PC-9 (cell line): ENCODE measurements around the gene ISOC1. TPM values are rescaled to one million over a fixed set of nuclear protein-coding genes. Genes with fewer than 3 reads are reported as not detected.

Experiments
- BruUV-seq: library from RNA; stranded (reverse); fragments of 400-500 nt; replicated peaks from 2 replicates; lab custom pipeline; 2021; lab: Mats Ljungman, UMichigan
- CTCF ChIA-PET: fragments of 300-600 bp; sonication (Branson Sonifier 250); formaldehyde crosslinking; loops from one replicate; lab custom pipeline; 2022; ENCODE audit warnings: antibody characterized with exemption; lab: Charles Lee
- POLR2A ChIA-PET: fragments of 300-600 bp; sonication (Branson Sonifier 250); formaldehyde crosslinking; loops from one replicate; lab custom pipeline; 2022; ENCODE audit warnings: antibody characterized with exemption; ENCODE audit not compliant: unreplicated experiment; lab: Charles Lee
- DNase-seq, 2 experiments: peaks; one replicate each; pipeline versions ENCODE4 v3.0.0 to v3.0.0-alpha.2; 2015 to 2022; ENCODE audit warnings: mixed read lengths in 1 of 2
- H2AFZ ChIP-seq: fragments of 200-600 bp; sonication (generic); 2 replicates; pipeline ENCODE4 v1.8.1; 2017; ENCODE audit warnings: antibody characterized with exemption
- H3F3A ChIP-seq: fragments of 200-600 bp; sonication (generic); 2 replicates; pipeline ENCODE4 v1.8.1; 2017; ENCODE audit warnings: antibody characterized with exemption, mild to moderate bottlenecking, low read depth; ENCODE audit not compliant: insufficient read depth
- H3K27ac ChIP-seq: fragments of 200-600 bp; sonication (generic); 2 replicates; pipeline ENCODE4 v1.6.1; 2016; ENCODE audit warnings: mixed run types
- H3K27me3 ChIP-seq: fragments of 200-600 bp; sonication (generic); 2 replicates; pipeline ENCODE4 v1.6.1; 2016; ENCODE audit warnings: low read depth, mixed run types; ENCODE audit not compliant: insufficient read depth
- H3K36me3 ChIP-seq: fragments of 200-600 bp; sonication (generic); 2 replicates; pipeline ENCODE4 v1.6.1; 2016; ENCODE audit warnings: low read depth, mixed run types
- H3K4me1 ChIP-seq: fragments of 200-600 bp; sonication (generic); replicated peaks from 2 replicates; pipeline ENCODE4 v1.6.1; 2016; ENCODE audit warnings: mixed run types; ENCODE audit not compliant: insufficient read depth
- H3K4me2 ChIP-seq: fragments of 200-600 bp; sonication (generic); 2 replicates; pipeline ENCODE4 v1.6.1; 2017; ENCODE audit warnings: mixed run types
- H3K4me3 ChIP-seq: fragments of 200-600 bp; sonication (generic); 2 replicates; pipeline ENCODE4 v1.6.1; 2016; ENCODE audit warnings: mixed run types
- H3K79me2 ChIP-seq: fragments of 200-600 bp; sonication (generic); 2 replicates; pipeline ENCODE4 v1.6.1; 2017; ENCODE audit warnings: low read depth, mixed run types
- H3K9me2 ChIP-seq: fragments of 200-600 bp; sonication (generic); 2 replicates; pipeline ENCODE4 v1.8.1; 2017; ENCODE audit warnings: mild to moderate bottlenecking; ENCODE audit not compliant: insufficient read depth
- H3K9me3 ChIP-seq: fragments of 200-600 bp; sonication (generic); 2 replicates; pipeline ENCODE4 v1.8.1; 2016; ENCODE audit warnings: low read depth; ENCODE audit not compliant: insufficient read depth
- H4K20me1 ChIP-seq: fragments of 200-600 bp; sonication (generic); 2 replicates; pipeline ENCODE4 v1.8.1; 2017; ENCODE audit not compliant: insufficient read depth
- CTCF ChIP-seq: fragments of 200-600 bp; sonication (generic); conservative IDR thresholded peaks from 2 replicates; pipeline ENCODE4 v1.6.1; 2017; ENCODE audit warnings: mixed run types, antibody characterized with exemption, mild to moderate bottlenecking, moderate library complexity
- EZH2 ChIP-seq: fragments of 200-600 bp; sonication (generic); IDR thresholded peaks from 2 replicates; pipeline ENCODE4 v1.8.0; 2017; ENCODE audit warnings: antibody characterized with exemption, low read depth
- intact Hi-C: fragments of 100-400 bp; cut with micrococcal nuclease; formaldehyde crosslinking; loops from one replicate; pipeline ENCODE4 v1.10.0; 2022; ENCODE audit not compliant: unreplicated experiment
- total RNA-seq: library from RNA; stranded (reverse); gene quantifications from 2 replicates; pipeline ENCODE4 v1.2.3, GENCODE V29; 2021

The ISOC1 gene
- total RNA-seq, 1 experiment from 2014 or later: 7.5 TPM

- Histone ChIP-seq H3K79me2 (no peaks in the 10 kb centered on the region), H3F3A (no peaks in the 10 kb centered on the region), H2AFZ (no peak overlapping the region), H3K27ac (no peak overlapping the region), H3K4me1 (no peaks in the 10 kb centered on the region), H3K27me3 (no peaks in the 10 kb centered on the region), H3K9me2 (no peaks in the 10 kb centered on the region), H3K4me2 (no peak overlapping the region), H4K20me1 (no peaks in the 10 kb centered on the region), H3K36me3 (no peaks in the 10 kb centered on the region), H3K4me3 (no peak overlapping the region), H3K9me3 (no peaks in the 10 kb centered on the region)
- intact Hi-C loops: no loop called here
- BruUV-seq: no TSS peak
- ChIA-PET CTCF (no interaction called here), POLR2A (no interaction called here)
- no peak for DNase-seq
- TF ChIP-seq EZH2 (no peak), CTCF (no peak)
Observed at GRCh38 chr5:129080766-129081165, 13.8 kb upstream of the ISOC1 start.

GRCh38 chr5:129082225-129083136 lies 12.1 kb upstream of the ISOC1 start:
- DNase-seq: no peak
- Histone ChIP-seq H3K4me3 (no peak overlapping the region), H3F3A (no peaks in the 10 kb centered on the region), H3K27me3 (no peaks in the 10 kb centered on the region), H3K9me3 (no peaks in the 10 kb centered on the region), H3K4me1 (no peaks in the 10 kb centered on the region), H2AFZ (no peak overlapping the region), H4K20me1 (no peaks in the 10 kb centered on the region), H3K4me2 (no peak overlapping the region), H3K36me3 (no peaks in the 10 kb centered on the region), H3K79me2 (no peaks in the 10 kb centered on the region), H3K9me2 (no peaks in the 10 kb centered on the region), H3K27ac (no peak overlapping the region)
- TF ChIP-seq EZH2: no peak
- TF ChIP-seq CTCF: no peak
- intact Hi-C loops: no loop called here
- no TSS peak for BruUV-seq
- ChIA-PET POLR2A (no interaction called here), CTCF (no interaction called here)

GRCh38 chr5:129094924-129095899 lies 663 bp downstream of the ISOC1 start:
- POLR2A ChIA-PET: no interaction called here
- H3K9me2 ChIP-seq: no peaks in the 10 kb centered on the region
- H3K27ac ChIP-seq: 0 out of 2 replicates have a peak overlapping the region, but pooled peaks have one; percentile 13
- H3F3A ChIP-seq: no peaks in the 10 kb centered on the region
- no peaks in the 10 kb centered on the region for H3K9me3 ChIP-seq
- intact Hi-C loops: no loop called here
- peak overlapping the region; percentile 98 for H3K4me3 ChIP-seq
- BruUV-seq: TSS peak; percentile 38
- H4K20me1 ChIP-seq: no peaks in the 10 kb centered on the region
- CTCF ChIA-PET: no interaction called here
- H3K4me1 ChIP-seq: peaks cover 14% of the 10 kb centered on the region
- peak; percentile 39 to 54 for DNase-seq
- H2AFZ ChIP-seq: peak overlapping the region; percentile 98
- H3K79me2 ChIP-seq: peaks cover 26% of the 10 kb centered on the region
- H3K36me3 ChIP-seq: no peaks in the 10 kb centered on the region
- no peaks in the 10 kb centered on the region for H3K27me3 ChIP-seq
- no peak for TF ChIP-seq EZH2
- no peak for TF ChIP-seq CTCF
- peak overlapping the region; percentile 88 for H3K4me2 ChIP-seq
